Measurements from ENCODE around the gene PCSK5. TPM values are rescaled to one million over a fixed set of nuclear protein-coding genes. Genes with fewer than 3 reads are reported as not detected.

PCSK5 gene
- total and polyA plus RNA-seq, 2 of the 8 experiments (the other 6 are each of a cell fraction or from before 2014, with no cell fraction given) = 5.5 to 10.7 TPM

DNA sequence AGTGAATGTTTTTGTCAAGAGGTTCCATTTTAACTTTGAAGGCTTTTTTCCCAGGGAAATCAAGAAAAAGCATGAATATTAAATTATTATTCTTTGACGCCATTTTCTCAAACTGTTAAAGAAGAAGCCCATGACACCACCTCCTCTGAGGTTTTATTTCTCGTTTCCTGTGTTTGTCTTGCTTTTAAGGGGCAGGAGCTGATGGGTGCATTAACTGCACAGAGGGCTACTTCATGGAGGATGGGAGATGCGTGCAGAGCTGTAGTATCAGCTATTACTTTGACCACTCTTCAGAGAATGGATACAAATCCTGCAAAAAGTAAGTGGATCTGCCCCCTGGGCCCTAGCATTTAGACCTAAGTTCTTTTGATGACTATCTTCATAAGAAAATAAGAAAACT lies 298.4 kb downstream of the PCSK5 start:
- Histone ChIP-seq H2BK15ac (ENCODE audit: low read length) (no peak overlapping the region), H4K20me1 (replicated peaks in 1 of 2; ENCODE audit: control insufficient read depth in 1 of 2, insufficient read depth in 2 of 2, low read length in 2 of 2) (peaks cover 0 to 3% of the 10 kb centered on the region in 2 experiments), H3K4ac (replicated peaks; ENCODE audit: insufficient read length, low read depth, low read length) (no peak overlapping the region), H3K4me2 (ENCODE audit: insufficient read depth in 1 of 2, low read depth in 2 of 2, low read length in 2 of 2) (no peak overlapping the region), H2BK120ac (replicated peaks; ENCODE audit: low read depth, low read length) (no peak overlapping the region), H3K27ac (ENCODE audit: low read depth, low read length) (no peak overlapping the region), H4K5ac (ENCODE audit: insufficient read length, low read depth, low read length) (no peak overlapping the region), H2BK5ac (ENCODE audit: low read depth, low read length) (no peak overlapping the region), H4K8ac (ENCODE audit: extremely low read depth, insufficient read depth, low read length) (no peak overlapping the region), H3K18ac (ENCODE audit: extremely low read depth, low read length) (no peak overlapping the region), H2AFZ (ENCODE audit: low read length) (no peak overlapping the region), H3K27me3 (replicated peaks in 1 of 4; ENCODE audit: control insufficient read depth in 3 of 4, extremely low read depth in 1 of 4, insufficient read depth in 3 of 4, low read length in 3 of 4) (no peaks in the 10 kb centered on the region), H2BK12ac (ENCODE audit: low read depth, low read length) (no peak overlapping the region), H3K79me2 (ENCODE audit: control insufficient read depth in 1 of 2, insufficient read depth in 2 of 2, low read length in 2 of 2) (no peaks in the 10 kb centered on the region), H3K23ac (ENCODE audit: insufficient read length) (no peak overlapping the region), H3K14ac (ENCODE audit: insufficient read length) (no peak overlapping the region), H3K9ac (replicated peaks in 1 of 4; ENCODE audit: extremely low read depth in 1 of 4, low read depth in 3 of 4, low read length in 3 of 4) (no peak overlapping the region), H4K91ac (replicated peaks; ENCODE audit: insufficient read length, low read length) (no peak overlapping the region), H3K79me1 (ENCODE audit: low read depth, low read length) (no peaks in the 10 kb centered on the region), H3K9me3 (ENCODE audit: insufficient read depth in 2 of 2, low read depth in 1 of 2, low read length in 1 of 2) (no peaks in the 10 kb centered on the region), H3K36me3 (ENCODE audit: control insufficient read depth in 2 of 4, insufficient read depth in 4 of 4, low read length in 3 of 4) (peaks cover 0 to 4% (median 2%) of the 10 kb centered on the region in 4 experiments; a peak in 2 of 8 replicates), H2BK20ac (ENCODE audit: low read length) (no peak overlapping the region), H3K4me1 (replicated peaks in 1 of 4; ENCODE audit: control insufficient read depth in 3 of 4, insufficient read depth in 4 of 4, low read length in 3 of 4) (no peaks in the 10 kb centered on the region), H3K4me3 (ENCODE audit: extremely low read depth in 1 of 4, insufficient read depth in 2 of 4, low read depth in 3 of 4, low read length in 4 of 4) (no peak overlapping the region), H2AK5ac (ENCODE audit: low read depth, low read length) (no peak overlapping the region), H3K56ac (replicated peaks; ENCODE audit: insufficient read length, low read depth, low read length) (no peak overlapping the region), H3K23me2 (ENCODE audit: low read depth, low read length) (no peaks in the 10 kb centered on the region)
- no peak for FAIRE-seq
- ChIA-PET CTCF (ENCODE audit: partially characterized antibody) (interaction anchor here (1.5 to 1.6 kb wide), 2 partner anchors 11 to 30 kb away, joined by 3 read pairs; no protein-coding TSS in a partner anchor), POLR2A (ENCODE audit: partially characterized antibody) (no interaction called here)
- DNase-seq (ENCODE audit: low read depth in 1 of 2, low spot score in 2 of 2) = no peak
- 96% methylated on average over 3 of the region's 3 CpGs; no CpG with 5 or more reads in 1 of the 2 experiments for WGBS, 2 experiments (ENCODE audit: extremely low coverage in 1 of 2, insufficient coverage in 1 of 2, insufficient read length in 1 of 2, insufficient replicate concordance in 2 of 2, low coverage in 1 of 2, low lambda C conversion rate in 2 of 2, missing lambda C conversion rate in 1 of 2)
- TF ChIP-seq CTBP2 (IDR thresholded peaks at IDR 0.05; ENCODE audit: borderline replicate concordance, insufficient read depth, insufficient read length, low read length) = no peak
- no peak for TF ChIP-seq NRF1 (IDR thresholded peaks at IDR 0.05; ENCODE audit: low read depth, low read length)
- no peak for TF ChIP-seq KDM4A (IDR thresholded peaks at IDR 0.05; ENCODE audit: low read depth, low read length, severe bottlenecking)
- TF ChIP-seq, protein P1, sequence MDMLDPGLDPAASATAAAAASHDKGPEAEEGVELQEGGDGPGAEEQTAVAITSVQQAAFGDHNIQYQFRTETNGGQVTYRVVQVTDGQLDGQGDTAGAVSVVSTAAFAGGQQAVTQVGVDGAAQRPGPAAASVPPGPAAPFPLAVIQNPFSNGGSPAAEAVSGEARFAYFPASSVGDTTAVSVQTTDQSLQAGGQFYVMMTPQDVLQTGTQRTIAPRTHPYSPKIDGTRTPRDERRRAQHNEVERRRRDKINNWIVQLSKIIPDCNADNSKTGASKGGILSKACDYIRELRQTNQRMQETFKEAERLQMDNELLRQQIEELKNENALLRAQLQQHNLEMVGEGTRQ (IDR thresholded peaks at IDR 0.05; ENCODE audit: low read length) = no peak
- no peak for TF ChIP-seq RXRA (IDR thresholded peaks at IDR 0.05; ENCODE audit: insufficient read depth, low read depth, low read length)
- TF ChIP-seq TAF7 (optimal IDR thresholded peaks at IDR 0.05; ENCODE audit: borderline replicate concordance, low read depth, low read length) = no peak
- TF ChIP-seq CHD2 (IDR thresholded peaks at IDR 0.05; ENCODE audit: low read length) = no peak
- no peak for TF ChIP-seq RFX5 (IDR thresholded peaks at IDR 0.05; ENCODE audit: borderline replicate concordance, low read depth, low read length)
